ENCODE results near the gene RNF180.

RNF180 gene, protein sequence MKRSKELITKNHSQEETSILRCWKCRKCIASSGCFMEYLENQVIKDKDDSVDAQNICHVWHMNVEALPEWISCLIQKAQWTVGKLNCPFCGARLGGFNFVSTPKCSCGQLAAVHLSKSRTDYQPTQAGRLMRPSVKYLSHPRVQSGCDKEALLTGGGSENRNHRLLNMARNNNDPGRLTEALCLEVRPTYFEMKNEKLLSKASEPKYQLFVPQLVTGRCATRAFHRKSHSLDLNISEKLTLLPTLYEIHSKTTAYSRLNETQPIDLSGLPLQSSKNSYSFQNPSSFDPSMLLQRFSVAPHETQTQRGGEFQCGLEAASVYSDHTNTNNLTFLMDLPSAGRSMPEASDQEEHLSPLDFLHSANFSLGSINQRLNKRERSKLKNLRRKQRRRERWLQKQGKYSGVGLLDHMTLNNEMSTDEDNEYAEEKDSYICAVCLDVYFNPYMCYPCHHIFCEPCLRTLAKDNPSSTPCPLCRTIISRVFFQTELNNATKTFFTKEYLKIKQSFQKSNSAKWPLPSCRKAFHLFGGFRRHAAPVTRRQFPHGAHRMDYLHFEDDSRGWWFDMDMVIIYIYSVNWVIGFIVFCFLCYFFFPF

DNA sequence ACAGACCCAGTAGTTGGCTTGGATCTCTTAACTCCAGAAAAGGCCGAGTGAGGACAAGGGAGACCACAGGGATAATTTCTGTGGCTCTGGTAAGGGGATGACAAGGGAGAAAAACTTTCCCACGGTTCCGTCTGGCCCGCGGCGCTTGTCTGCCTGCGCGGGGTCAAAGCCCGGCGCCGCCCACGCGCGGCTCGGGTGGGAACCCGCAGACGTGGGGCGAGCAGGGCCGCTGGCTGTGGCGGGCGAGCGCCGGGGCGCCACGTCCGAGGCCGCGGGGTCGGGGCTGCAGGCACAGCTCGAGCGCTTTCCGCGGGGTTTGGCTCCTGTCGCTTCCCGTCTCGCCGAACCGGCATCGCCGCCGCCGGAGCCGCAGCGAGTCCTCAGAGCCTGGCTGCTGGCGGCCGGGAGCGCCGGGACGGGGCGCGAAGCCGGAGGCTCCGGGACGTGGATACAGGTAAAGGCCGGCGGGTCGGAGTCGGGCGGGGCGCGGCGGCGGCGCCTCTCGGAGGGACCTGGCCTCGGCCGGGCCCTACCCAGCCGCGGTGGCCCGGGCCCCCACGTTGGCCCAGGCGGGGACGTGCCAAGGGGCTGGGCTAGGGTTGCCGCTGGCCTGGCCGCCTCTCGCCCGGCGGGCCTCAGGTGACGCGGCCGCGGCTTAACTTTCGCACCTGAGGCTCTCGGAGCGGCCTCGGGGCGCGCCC, at the start of gene RNF180:
Gene RNF180, plus strand, starts transcription at position 344 of the 701 bp plus-strand sequence. CDS start 34,965 bp downstream, outside the sequence.
- peak; percentile 49 for DNase-seq (ENCODE audit: low spot score)

GRCh38 chr5:64125521-64125920, 40.1 kb upstream of the RNF180 start:
- no peak for DNase-seq (ENCODE audit: low spot score)

GRCh38 chr5:64126202-64126741, 39.4 kb upstream of the RNF180 start:
- DNase-seq (ENCODE audit: low spot score), result no peak

- no peak for DNase-seq (ENCODE audit: low spot score)
Measured at GRCh38 chr5:64140018-64140417, 25.6 kb upstream of the RNF180 start.

DNA sequence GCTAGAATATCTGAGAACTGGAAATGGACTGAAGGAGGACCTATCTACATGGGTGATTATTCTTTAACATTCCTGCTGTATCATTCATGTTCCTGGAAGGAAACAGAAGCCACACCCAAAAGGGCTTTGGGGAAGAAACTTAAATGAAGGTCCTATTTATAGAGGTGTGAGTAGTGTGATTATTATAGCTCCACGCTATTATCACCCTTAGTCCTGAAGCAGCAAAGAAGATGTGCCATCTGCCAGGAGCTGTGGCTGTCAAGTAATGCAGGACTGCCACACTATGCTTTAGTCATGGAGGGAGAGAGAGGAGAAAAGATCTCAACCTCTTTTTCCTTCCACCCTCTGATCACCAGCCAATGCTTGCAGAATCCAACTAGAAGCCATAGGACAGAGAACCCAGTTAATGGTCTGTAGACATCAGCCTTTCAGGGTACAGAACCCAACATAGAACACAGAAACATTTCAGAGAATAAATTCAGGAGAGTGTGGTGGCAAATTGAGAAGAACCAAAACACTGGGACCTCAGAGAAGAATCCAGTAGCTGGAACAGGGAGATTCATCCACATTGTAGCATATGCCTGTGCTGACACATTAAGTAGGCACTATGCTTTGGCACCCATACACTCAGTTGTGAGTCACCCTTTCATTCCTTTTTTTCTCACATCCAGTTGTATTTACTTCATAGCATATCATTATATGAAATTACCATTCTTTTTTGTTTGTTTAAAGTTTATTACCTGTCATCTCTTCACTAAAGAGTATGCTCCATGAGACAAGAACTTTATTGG, 21.0 kb upstream of the RNF180 start:
- DNase-seq (ENCODE audit: low spot score), result no peak

- DNase-seq (ENCODE audit: low spot score), result no peak
Measured at GRCh38 chr5:64145216-64145895, 20.3 kb upstream of the RNF180 start.

GRCh38 chr5:64147379-64147778, 18.3 kb upstream of the RNF180 start:
- no peak for DNase-seq (ENCODE audit: low spot score)

DNA sequence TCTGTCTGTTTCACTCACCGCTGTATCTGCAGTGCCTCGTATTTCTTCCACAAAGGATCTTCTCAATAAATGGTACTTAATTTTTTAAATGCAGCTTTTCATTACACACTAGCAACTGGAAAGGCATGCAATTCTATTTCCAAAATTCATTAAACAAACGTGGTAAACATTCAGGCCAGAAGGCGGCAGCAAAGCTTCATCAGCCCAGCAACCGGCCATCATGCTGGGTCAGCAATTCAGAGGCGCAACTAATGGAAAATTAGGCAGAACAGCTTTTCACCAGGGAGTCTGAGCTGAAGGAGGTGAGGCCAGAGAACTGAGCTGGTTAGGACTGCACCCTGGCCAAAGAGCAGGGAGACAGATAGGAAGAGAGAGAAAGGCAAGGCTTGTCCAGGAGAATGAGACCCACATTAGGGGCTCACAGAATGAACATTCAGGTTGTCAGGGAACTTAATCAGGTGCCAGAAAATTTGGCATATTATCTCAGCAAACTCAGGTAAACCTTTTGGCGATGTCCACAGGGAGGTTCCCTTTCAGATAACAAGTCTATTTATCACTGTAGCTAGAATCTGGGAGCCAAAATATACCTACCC, 17.7 kb upstream of the RNF180 start:
- no peak for DNase-seq (ENCODE audit: low spot score)

- DNase-seq (ENCODE audit: low spot score), result no peak
Measured at GRCh38 chr5:64149268-64149667, 16.4 kb upstream of the RNF180 start.

DNA sequence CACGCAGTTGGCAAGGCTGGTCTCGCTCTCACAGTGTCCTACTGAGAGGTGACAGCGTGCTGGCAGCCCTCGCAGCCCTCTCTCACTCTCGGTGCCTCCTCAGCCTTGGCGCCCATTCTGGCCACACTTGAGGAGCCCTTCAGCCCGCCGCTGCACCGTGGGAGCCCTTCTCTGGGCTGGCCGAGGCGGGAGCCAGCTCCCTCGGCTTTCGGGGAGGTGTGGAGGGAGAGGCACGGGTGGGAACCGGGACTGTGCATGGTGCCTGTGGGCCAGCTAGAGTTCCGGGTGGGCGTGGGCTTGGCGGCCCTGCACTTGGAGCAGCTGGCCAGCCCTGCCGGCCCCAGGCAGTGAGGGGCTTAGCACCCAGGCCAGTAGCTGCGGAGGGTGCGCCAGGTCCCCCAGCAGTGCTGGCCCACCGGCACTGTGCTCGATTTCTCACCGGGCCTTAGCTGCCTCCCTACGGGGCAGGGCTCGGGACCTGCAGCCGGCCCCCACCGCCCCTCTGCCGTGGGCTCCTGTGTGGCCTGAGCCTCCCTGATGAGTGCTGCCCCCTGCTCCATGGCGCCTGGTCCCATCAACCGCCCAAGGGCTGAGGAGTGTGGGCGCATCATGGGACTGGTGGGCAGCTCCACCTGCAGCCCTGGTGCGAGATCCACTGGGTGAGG, 15.7 kb upstream of the RNF180 start:
- no peak for DNase-seq (ENCODE audit: low spot score)

DNA sequence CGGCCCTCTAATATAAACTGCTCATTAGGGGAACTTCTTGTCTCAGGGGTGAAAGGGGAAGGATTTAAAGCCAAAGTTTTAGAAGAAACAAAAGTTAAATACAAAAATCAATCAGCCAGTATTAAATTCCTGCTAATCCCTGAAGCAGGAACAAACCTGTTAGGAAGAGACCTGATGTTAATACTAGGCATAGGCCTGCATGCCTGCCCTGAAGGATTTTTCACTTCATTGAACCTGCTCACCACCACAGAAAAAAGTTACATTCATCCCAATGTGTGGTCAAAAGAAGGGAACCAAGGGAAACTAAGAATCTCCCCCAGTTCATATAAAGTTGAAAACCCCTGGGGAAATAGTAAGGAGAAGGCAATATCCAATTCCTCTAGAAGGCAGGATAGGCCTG, 9.4 kb upstream of the RNF180 start:
- DNase-seq (ENCODE audit: low spot score), result no peak

DNA sequence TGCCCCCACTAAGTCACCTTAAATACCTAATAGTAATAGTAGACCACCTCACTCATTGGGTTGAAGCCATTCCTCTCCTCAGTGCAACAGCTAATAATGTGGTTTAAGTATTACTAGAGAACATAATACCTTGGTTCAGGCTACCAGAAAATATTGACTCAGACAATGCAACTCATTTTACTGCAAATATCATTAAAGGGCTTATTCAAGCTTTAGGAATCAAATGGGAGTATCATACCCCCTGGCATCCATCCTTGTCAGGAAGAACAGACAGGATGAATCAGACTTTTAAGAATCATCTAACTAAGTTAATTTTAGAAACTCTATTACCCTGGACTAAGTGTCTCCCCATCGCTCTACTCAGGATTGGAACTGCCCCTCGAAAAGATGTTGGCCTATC, 6.8 kb upstream of the RNF180 start:
- DNase-seq (ENCODE audit: low spot score), result no peak

DNA sequence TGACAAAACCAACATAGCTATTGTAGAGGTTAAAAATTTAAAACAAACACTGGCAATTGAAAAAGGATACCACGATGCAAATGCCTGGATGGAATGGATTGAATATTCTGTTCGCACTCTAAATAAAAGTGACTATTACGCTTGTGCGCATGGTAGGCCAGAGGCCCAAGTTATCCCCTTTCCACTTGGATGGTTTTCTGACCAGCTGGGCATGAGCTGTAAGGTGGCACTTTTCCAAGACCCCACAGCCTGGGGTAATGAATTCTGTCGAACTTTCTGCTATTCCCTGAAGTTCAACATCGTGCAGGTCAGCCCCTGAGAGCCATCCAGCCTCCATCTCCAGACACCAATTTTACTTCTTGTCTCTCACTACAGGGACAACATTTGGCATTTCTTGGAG, 5.4 kb upstream of the RNF180 start:
- no peak for DNase-seq (ENCODE audit: low spot score)

DNA sequence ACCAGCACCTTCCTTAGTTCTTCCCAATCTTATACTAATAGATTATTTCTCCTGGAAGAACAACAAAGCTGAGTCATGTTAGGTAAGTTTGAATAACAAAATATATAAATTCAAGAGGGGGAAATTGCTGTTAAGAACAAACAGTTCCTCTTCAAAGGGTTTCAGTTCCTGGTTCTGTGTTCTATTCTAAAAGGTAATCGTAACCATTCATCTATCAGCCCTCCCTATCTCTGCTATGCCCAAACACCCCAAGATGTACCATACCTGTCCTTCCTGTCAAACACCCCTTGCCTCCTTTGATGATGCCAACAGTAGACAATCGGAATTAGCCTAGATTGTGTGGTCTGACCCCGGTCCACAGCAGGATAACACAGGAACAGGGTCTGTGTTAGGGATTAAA, 4.2 kb upstream of the RNF180 start:
- no peak for DNase-seq (ENCODE audit: low spot score)

DNA sequence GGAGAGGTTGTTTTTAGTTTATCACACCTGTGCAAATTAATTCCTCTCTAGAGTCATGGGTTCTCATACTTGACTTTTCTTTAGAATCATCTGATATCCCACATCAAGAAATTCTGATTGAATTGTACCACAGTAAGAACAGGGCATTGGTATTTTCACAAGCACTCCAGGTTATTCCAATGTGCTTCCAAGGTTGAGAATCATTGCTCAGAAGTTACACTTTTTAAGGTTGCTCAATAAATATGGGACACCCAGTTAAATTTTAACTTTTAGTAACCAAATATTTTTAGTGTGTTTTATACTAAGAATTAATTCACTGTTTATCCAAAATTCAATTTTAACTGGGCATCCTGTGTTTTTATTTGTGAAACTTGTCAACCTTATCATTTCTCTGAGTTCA, 2.5 kb upstream of the RNF180 start:
- no peak for DNase-seq (ENCODE audit: low spot score)

DNA sequence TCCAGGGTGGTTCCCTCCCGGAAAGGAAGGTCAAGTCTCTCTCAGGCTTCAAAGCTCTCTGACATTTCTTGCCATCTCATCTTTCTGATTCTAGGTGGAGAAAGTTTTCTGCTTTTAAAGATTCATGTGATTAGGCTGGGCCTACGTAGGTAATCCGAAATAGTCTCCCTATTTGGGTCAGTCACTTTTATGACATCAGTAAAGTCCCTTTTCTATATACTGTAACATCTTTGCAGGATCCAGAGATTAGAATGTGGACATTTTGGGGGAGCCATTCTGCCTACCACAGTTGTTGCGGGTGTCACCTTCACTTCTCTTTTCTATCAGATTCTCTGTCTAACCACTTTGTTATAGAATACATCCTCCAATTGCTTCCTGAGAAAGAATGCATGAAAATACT, 1.9 kb upstream of the RNF180 start:
- DNase-seq (ENCODE audit: low spot score), result no peak

- DNase-seq (ENCODE audit: low spot score), result no peak
Measured at GRCh38 chr5:64164166-64164565, 1.5 kb upstream of the RNF180 start.

GRCh38 chr5:64165160-64165499, 513 bp upstream of the RNF180 start:
- peak; percentile 18 for DNase-seq (ENCODE audit: low spot score)

- DNase-seq (ENCODE audit: low spot score), result peak; percentile 9
Measured at GRCh38 chr5:64166201-64166959, 737 bp downstream of the RNF180 start.

- DNase-seq (ENCODE audit: low spot score), result no peak
Measured at GRCh38 chr5:64176301-64176700, 10.7 kb downstream of the RNF180 start.
